Measurements from ENCODE around the gene NAT14.

GRCh38 chr19:55461974-55462626 lies 22.9 kb upstream of the NAT14 start:
- TF ChIP-seq, protein P1, sequence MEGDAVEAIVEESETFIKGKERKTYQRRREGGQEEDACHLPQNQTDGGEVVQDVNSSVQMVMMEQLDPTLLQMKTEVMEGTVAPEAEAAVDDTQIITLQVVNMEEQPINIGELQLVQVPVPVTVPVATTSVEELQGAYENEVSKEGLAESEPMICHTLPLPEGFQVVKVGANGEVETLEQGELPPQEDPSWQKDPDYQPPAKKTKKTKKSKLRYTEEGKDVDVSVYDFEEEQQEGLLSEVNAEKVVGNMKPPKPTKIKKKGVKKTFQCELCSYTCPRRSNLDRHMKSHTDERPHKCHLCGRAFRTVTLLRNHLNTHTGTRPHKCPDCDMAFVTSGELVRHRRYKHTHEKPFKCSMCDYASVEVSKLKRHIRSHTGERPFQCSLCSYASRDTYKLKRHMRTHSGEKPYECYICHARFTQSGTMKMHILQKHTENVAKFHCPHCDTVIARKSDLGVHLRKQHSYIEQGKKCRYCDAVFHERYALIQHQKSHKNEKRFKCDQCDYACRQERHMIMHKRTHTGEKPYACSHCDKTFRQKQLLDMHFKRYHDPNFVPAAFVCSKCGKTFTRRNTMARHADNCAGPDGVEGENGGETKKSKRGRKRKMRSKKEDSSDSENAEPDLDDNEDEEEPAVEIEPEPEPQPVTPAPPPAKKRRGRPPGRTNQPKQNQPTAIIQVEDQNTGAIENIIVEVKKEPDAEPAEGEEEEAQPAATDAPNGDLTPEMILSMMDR (IDR thresholded peaks at IDR 0.05) = no peak
- TF ChIP-seq, protein P2, sequence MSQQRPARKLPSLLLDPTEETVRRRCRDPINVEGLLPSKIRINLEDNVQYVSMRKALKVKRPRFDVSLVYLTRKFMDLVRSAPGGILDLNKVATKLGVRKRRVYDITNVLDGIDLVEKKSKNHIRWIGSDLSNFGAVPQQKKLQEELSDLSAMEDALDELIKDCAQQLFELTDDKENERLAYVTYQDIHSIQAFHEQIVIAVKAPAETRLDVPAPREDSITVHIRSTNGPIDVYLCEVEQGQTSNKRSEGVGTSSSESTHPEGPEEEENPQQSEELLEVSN (IDR thresholded peaks at IDR 0.05; ENCODE audit: borderline replicate concordance, low read depth) = no peak
- no peak for TF ChIP-seq HOXA7 (CRISPR knock-in tag; IDR thresholded peaks at IDR 0.05)
- no peak for TF ChIP-seq MAZ (IDR thresholded peaks at IDR 0.05; ENCODE audit: borderline replicate concordance, low read depth, low read length)
